Suprapubic skin (tissue), 4 donors: ENCODE data around the gene PPP1R9B. TPM values are rescaled to one million over a fixed set of nuclear protein-coding genes. Genes with fewer than 3 reads are reported as not detected.

Experiments
- DNase-seq, 2 donors: peaks; one replicate each; pipeline ENCODE4 v3.0.0-alpha.2; 2019; ENCODE audit warnings: low spot score in 2 of 2
- H3K27ac ChIP-seq: fragments of 200-600 bp; sonication (generic); one replicate; pipeline ENCODE4 v1.5.1; 2019
- H3K27me3 ChIP-seq: fragments of 200-600 bp; sonication (generic); one replicate; pipeline ENCODE4 v1.5.1; 2019
- H3K36me3 ChIP-seq: fragments of 200-600 bp; sonication (generic); one replicate; pipeline ENCODE4 v1.5.1; 2019
- H3K4me1 ChIP-seq: fragments of 200-600 bp; sonication (generic); one replicate; pipeline ENCODE4 v1.5.1; 2019
- H3K4me3 ChIP-seq: fragments of 200-600 bp; sonication (generic); one replicate; pipeline ENCODE4 v1.5.1; 2019; ENCODE audit warnings: mild to moderate bottlenecking
- H3K9me3 ChIP-seq: fragments of 200-600 bp; sonication (generic); one replicate; pipeline ENCODE4 v1.5.1; 2019
- CTCF ChIP-seq, 2 donors: fragments of 200-600 bp in 1 of 2; fragments of 450-650 bp in 1 of 2; sonication (generic) in 1 of 2; IDR thresholded peaks; one replicate each; pipeline ENCODE4 v1.5.1; 2016 to 2019; ENCODE audit warnings: antibody characterized with exemption in 2 of 2, mild to moderate bottlenecking in 1 of 2, moderate library complexity in 1 of 2
- EP300 ChIP-seq: sonication (generic); formaldehyde crosslinking; IDR thresholded peaks from one replicate; pipeline ENCODE4 v1.6.1; 2017; ENCODE audit warnings: antibody characterized with exemption
- POLR2A ChIP-seq, 2 donors: fragments of 450-650 bp; IDR thresholded peaks; one replicate each; pipeline ENCODE4 v1.6.1; 2017; ENCODE audit warnings: antibody characterized with exemption in 2 of 2, mild to moderate bottlenecking in 2 of 2, moderate library complexity in 2 of 2
- POLR2AphosphoS5 ChIP-seq, 3 donors: sonication (generic); formaldehyde crosslinking; IDR thresholded peaks; one replicate each; pipeline ENCODE4 v1.6.1; 2017; ENCODE audit warnings: antibody characterized with exemption in 3 of 3
- WGBS: methylation state at CpG from one replicate; pipeline ENCODE4 v1.1.5; 2018; 5-methylcytosine and 5-hydroxymethylcytosine counted together
- total RNA-seq, 4 donors: library from RNA; depleted of rRNA; stranded (reverse); fragments of >200 nt; gene quantifications; one replicate each; pipeline ENCODE4 v1.1.0, GENCODE V29; 2016

Gene PPP1R9B
- total RNA-seq, 4 donors from 2014 or later, result 21.5 to 26.2 (median 23.7) TPM

GRCh38 chr17:50135316-50136095 lies 15.0 kb downstream of the PPP1R9B start:
- TF ChIP-seq POLR2AphosphoS5 (IDR thresholded peaks at IDR 0.05) (no peak), POLR2A (IDR thresholded peaks at IDR 0.05) (no peak), EP300 (no peak), CTCF (IDR thresholded peaks at IDR 0.05) (no peak)
- no peak overlapping the region for H3K4me3 ChIP-seq
- H3K9me3 ChIP-seq, result no peaks in the 10 kb centered on the region
- DNase-seq, result no peak
- peaks cover 26% of the 10 kb centered on the region for H3K4me1 ChIP-seq
- no peak overlapping the region for H3K27ac ChIP-seq
- 80% methylated on average over 13 of the region's 16 CpGs for WGBS
- H3K27me3 ChIP-seq, result no peaks in the 10 kb centered on the region
- peaks cover 62% of the 10 kb centered on the region for H3K36me3 ChIP-seq

- no peak overlapping the region for H3K27ac ChIP-seq
- H3K4me1 ChIP-seq, result peaks cover 30% of the 10 kb centered on the region
- 66% methylated on average over 16 of the region's 16 CpGs for WGBS
- no peaks in the 10 kb centered on the region for H3K9me3 ChIP-seq
- TF ChIP-seq EP300, result no peak
- TF ChIP-seq POLR2AphosphoS5 (IDR thresholded peaks at IDR 0.05), result no peak
- no peak for TF ChIP-seq CTCF (IDR thresholded peaks at IDR 0.05)
- no peak for TF ChIP-seq POLR2A (IDR thresholded peaks at IDR 0.05)
- peaks cover 9% of the 10 kb centered on the region for H3K27me3 ChIP-seq
- peaks cover 51% of the 10 kb centered on the region for H3K36me3 ChIP-seq
- H3K4me3 ChIP-seq, result no peak overlapping the region
- no peak for DNase-seq
Observed at GRCh38 chr17:50134206-50135110, 16.0 kb downstream of the PPP1R9B start.

GRCh38 chr17:50133769-50134099 lies 16.7 kb downstream of the PPP1R9B start:
- Histone ChIP-seq H3K9me3 (no peaks in the 10 kb centered on the region), H3K4me1 (peaks cover 38% of the 10 kb centered on the region), H3K36me3 (peaks cover 44% of the 10 kb centered on the region), H3K27me3 (peaks cover 17% of the 10 kb centered on the region), H3K27ac (no peak overlapping the region), H3K4me3 (no peak overlapping the region)
- TF ChIP-seq POLR2A (IDR thresholded peaks at IDR 0.05) (no peak), POLR2AphosphoS5 (IDR thresholded peaks at IDR 0.05) (no peak), EP300 (no peak), CTCF (IDR thresholded peaks at IDR 0.05) (no peak)
- WGBS, result 31% methylated on average over 14 of the region's 16 CpGs
- no peak for DNase-seq

GRCh38 chr17:50133028-50133768 lies 17.3 kb downstream of the PPP1R9B start:
- H3K9me3 ChIP-seq, result no peaks in the 10 kb centered on the region
- no peak overlapping the region for H3K4me3 ChIP-seq
- DNase-seq, result no peak
- WGBS, result 59% methylated on average over 7 of the region's 7 CpGs
- H3K4me1 ChIP-seq, result peaks cover 42% of the 10 kb centered on the region
- H3K36me3 ChIP-seq, result peaks cover 39% of the 10 kb centered on the region
- no peak overlapping the region for H3K27ac ChIP-seq
- TF ChIP-seq EP300 (no peak), POLR2AphosphoS5 (IDR thresholded peaks at IDR 0.05) (no peak), CTCF (IDR thresholded peaks at IDR 0.05) (no peak), POLR2A (IDR thresholded peaks at IDR 0.05) (no peak)
- peaks cover 21% of the 10 kb centered on the region for H3K27me3 ChIP-seq
